ENCODE results near the gene CEP350. TPM values are rescaled to one million over a fixed set of nuclear protein-coding genes. Genes with fewer than 3 reads are reported as not detected.
A peak's percentile ranks its signal among the peaks of the same experiment; 100 is the strongest.

CEP350 gene
- total and polyA plus RNA-seq, 2 of the 4 experiments (the other 2 are of a cell fraction), result 5.0 to 36.4 TPM

- Histone ChIP-seq H3K27ac (ENCODE audit: insufficient read depth, low read length) (peak overlapping the region; percentile 75), H3K4me1 (ENCODE audit: control insufficient read depth, insufficient read depth, low read length) (peaks cover 33% of the 10 kb centered on the region), H3K4me3 (ENCODE audit: insufficient read depth, low read depth, low read length) (no peak overlapping the region), H4K5ac (ENCODE audit: low read depth, low read length) (peak overlapping the region; percentile 83), H2BK20ac (ENCODE audit: low read depth, low read length) (peak overlapping the region; percentile 62), H3K79me1 (ENCODE audit: low read depth in 1 of 2, low read length in 2 of 2) (peaks cover 0 to 12% of the 10 kb centered on the region in 2 experiments; a peak in 3 of 4 replicates), H2AFZ (replicated peaks; ENCODE audit: low read length, poor library complexity) (peak overlapping the region; percentile 63), H2BK120ac (ENCODE audit: low read depth, low read length) (peak overlapping the region; percentile 93), H3K56ac (ENCODE audit: extremely low read depth, insufficient read depth, low read length) (peak overlapping the region; percentile 59; the same call in 1 of the 2 replicates), H2AK9ac (replicated peaks; ENCODE audit: low read depth, low read length, poor library complexity) (peak overlapping the region; percentile 80), H3K14ac (replicated peaks; ENCODE audit: low read depth, low read length) (peak overlapping the region; percentile 71), H3K4me2 (ENCODE audit: low read depth, low read length) (no peak overlapping the region; the same call in 1 of the 2 replicates), H3K27me3 (ENCODE audit: control insufficient read depth, insufficient read depth, low read length) (no peaks in the 10 kb centered on the region), H3K23ac (ENCODE audit: low read depth, low read length) (peak overlapping the region; percentile 61; the same call in 1 of the 2 replicates), H3K9ac (ENCODE audit: low read depth, low read length) (no peak overlapping the region), H3K9me3 (ENCODE audit: control insufficient read depth, insufficient read depth, low read length) (no peaks in the 10 kb centered on the region), H4K20me1 (ENCODE audit: insufficient read depth, low read length) (no peaks in the 10 kb centered on the region), H2AK5ac (ENCODE audit: low read depth, low read length) (peak overlapping the region; percentile 95), H3K18ac (ENCODE audit: low read depth, low read length) (peak overlapping the region; percentile 92), H3K4ac (ENCODE audit: low read depth, low read length) (peak overlapping the region; percentile 87), H4K8ac (ENCODE audit: low read depth in 2 of 2, low read length in 2 of 2) (peak overlapping the region; percentile 45 to 87), H3K36me3 (ENCODE audit: control insufficient read depth, insufficient read depth, low read length) (no peaks in the 10 kb centered on the region), H3K9me1 (ENCODE audit: insufficient read depth, low read length) (peaks cover 20% of the 10 kb centered on the region), H4K91ac (ENCODE audit: insufficient read depth, low read depth, low read length) (peak overlapping the region; percentile 90), H2BK15ac (ENCODE audit: low read depth, low read length) (peak overlapping the region; percentile 75; the same call in 2 of the 3 replicates), H2BK5ac (ENCODE audit: low read depth, low read length, poor library complexity, severe bottlenecking) (peak overlapping the region; percentile 80)
- TF ChIP-seq FOS (IDR thresholded peaks at IDR 0.05; ENCODE audit: low read depth, low read length), result peak; percentile 32; the same call in 1 of the 2 replicates
- no peak for TF ChIP-seq ELK1 (IDR thresholded peaks at IDR 0.05; ENCODE audit: borderline replicate concordance, low read depth, low read length)
- no peak for TF ChIP-seq RCOR1 (IDR thresholded peaks at IDR 0.05; ENCODE audit: insufficient replicate concordance, low read length)
- no peak for TF ChIP-seq CTCF (conservative IDR thresholded peaks at IDR 0.05; ENCODE audit: low read depth, low read length)
- TF ChIP-seq POLR2A (IDR thresholded peaks at IDR 0.05; ENCODE audit: low read depth, low read length), result no peak
- WGBS, 2 experiments (ENCODE audit: extremely low coverage in 2 of 2, insufficient read length in 1 of 2), result no CpG with 5 or more reads among the region's 2 CpGs
- ChIA-PET CTCF (no interaction called here), POLR2A (ENCODE audit: unreplicated experiment) (no interaction called here)
- DNase-seq (peak; percentile 85), ATAC-seq (ENCODE audit: low read depth) (peak; percentile 40)
- intact Hi-C loops (cut with micrococcal nuclease), result no loop called here
- BruUV-seq (replicated peaks), result no TSS peak
- in situ Hi-C loops (cut with MboI; ENCODE audit: low sequenced_read_pairs), result no loop called here
- dilution Hi-C loops (cut with HindIII; ENCODE audit: low sequenced_read_pairs, unreplicated experiment), result no loop called here
Observed at GRCh38 chr1:180117764-180118116, 163.1 kb downstream of the CEP350 start.
